AG04450 (cell line): ENCODE measurements around the gene ME1. TPM values are rescaled to one million over a fixed set of nuclear protein-coding genes. Genes with fewer than 3 reads are reported as not detected.
A peak's percentile ranks its signal among the peaks of the same experiment; 100 is the strongest.

Experiments used
- CTCF ChIA-PET: fragments of 300-600, 350-600 bp; formaldehyde crosslinking; extraction: SDS; loops from one replicate; lab custom pipeline; 2022; ENCODE audit warnings: antibody characterized with exemption, inconsistent platforms; lab: Charles Lee
- POLR2A ChIA-PET: fragments of 350-600 bp; formaldehyde crosslinking; extraction: SDS; loops from one replicate; lab custom pipeline; 2021; ENCODE audit warnings: antibody characterized with exemption, inconsistent platforms; lab: Yijun Ruan, JAX
- DNase-seq: peaks from one replicate; pipeline ENCODE4 v3.0.0-alpha.2; 2011; ENCODE audit warnings: low read depth, low spot score
- H3K27ac ChIP-seq: one replicate; pipeline ENCODE4 v1.5.1; 2012; ENCODE audit warnings: low read depth, low read length, control low read depth
- H3K27me3 ChIP-seq: one replicate; pipeline ENCODE4 v1.6.0; 2012; ENCODE audit warnings: low read length; ENCODE audit not compliant: control insufficient read depth, insufficient read depth
- H3K4me3 ChIP-seq: 2 replicates; pipeline ENCODE4 v1.5.1; 2011; ENCODE audit warnings: mild to moderate bottlenecking, low read depth, low read length, control low read depth
- H3K9me3 ChIP-seq: 2 replicates; pipeline ENCODE4 v1.5.1; 2012; ENCODE audit warnings: low read length; ENCODE audit not compliant: control insufficient read depth, insufficient read depth
- CTCF ChIP-seq: IDR thresholded peaks from 2 replicates; pipeline ENCODE4 v1.5.1; 2011; ENCODE audit warnings: low read depth, low read length, control low read depth, inconsistent platforms
- polyA plus RNA-seq: library from polyadenylated mRNA; depleted of rRNA; stranded (reverse); fragments of >200 nt; gene quantifications from 2 replicates; pipeline ENCODE4 v1.2.3, GENCODE V29; 2011

ME1 gene
- polyA plus RNA-seq, 1 experiment = 31.8 TPM

- POLR2A ChIA-PET = no interaction called here
Observed at GRCh38 chr6:83247471-83247870, 183.4 kb downstream of the ME1 start.

GRCh38 chr6:83231146-83231545, 199.7 kb downstream of the ME1 start:
- Histone ChIP-seq H3K9me3 (no peaks in the 10 kb centered on the region), H3K27me3 (no peaks in the 10 kb centered on the region), H3K27ac (no peak overlapping the region), H3K4me3 (no peak overlapping the region)
- no peak for TF ChIP-seq CTCF
- ChIA-PET POLR2A (no interaction called here), CTCF (interaction anchor here (0.9 to 3.1 kb wide), 4 partner anchors 9 to 281 kb away, joined by 3 to 18 read pairs (median 10); partner anchors contain the start of genes DOP1A, PRSS35 and UBE3D)
- DNase-seq = peak; percentile 62

More at GRCh38 chr6:83247471-83247870, 183.4 kb downstream of the ME1 start:
- no peak overlapping the region for H3K4me3 ChIP-seq
- DNase-seq = no peak
- no peaks in the 10 kb centered on the region for H3K9me3 ChIP-seq
- H3K27ac ChIP-seq = no peak overlapping the region
- no peak for TF ChIP-seq CTCF
- H3K27me3 ChIP-seq = no peaks in the 10 kb centered on the region
- CTCF ChIA-PET = no interaction called here

- no peak for TF ChIP-seq CTCF
- Histone ChIP-seq H3K9me3 (no peaks in the 10 kb centered on the region), H3K4me3 (no peak overlapping the region), H3K27ac (no peak overlapping the region), H3K27me3 (no peaks in the 10 kb centered on the region)
- ChIA-PET POLR2A (no interaction called here), CTCF (interaction anchor here (0.6 to 3.9 kb wide), 4 partner anchors 11 to 286 kb away, joined by 3 to 14 read pairs (median 4); partner anchors contain the start of gene PRSS35)
- DNase-seq = no peak
Observed at GRCh38 chr6:83226517-83226916, 204.3 kb downstream of the ME1 start.

GRCh38 chr6:83221889-83222479, 208.9 kb downstream of the ME1 start:
- no peak for DNase-seq
- no peaks in the 10 kb centered on the region for H3K27me3 ChIP-seq
- POLR2A ChIA-PET = no interaction called here
- no peak overlapping the region for H3K27ac ChIP-seq
- CTCF ChIA-PET = interaction anchor here (0.5 to 14.3 kb wide), 48 partner anchors 9 to 967 kb away, joined by 3 to 534 read pairs (median 4); partner anchors contain the start of genes DOP1A, PRSS35 and UBE3D
- H3K4me3 ChIP-seq = no peak overlapping the region
- H3K9me3 ChIP-seq = no peaks in the 10 kb centered on the region
- TF ChIP-seq CTCF = peak; percentile 57

- CTCF ChIA-PET = interaction anchor here (0.5 to 14.3 kb wide), 30 partner anchors 10 to 851 kb away, joined by 3 to 534 read pairs (median 5); partner anchors contain the start of genes DOP1A, PRSS35 and UBE3D
- POLR2A ChIA-PET = no interaction called here
- no peak overlapping the region for H3K27ac ChIP-seq
- TF ChIP-seq CTCF = no peak
- H3K4me3 ChIP-seq = no peak overlapping the region
- DNase-seq = no peak
- no peaks in the 10 kb centered on the region for H3K27me3 ChIP-seq
- no peaks in the 10 kb centered on the region for H3K9me3 ChIP-seq
Observed at GRCh38 chr6:83221276-83221675, 209.6 kb downstream of the ME1 start.
